Posterior cingulate gyrus (tissue), 11 donors: ENCODE data around the gene NTF3.

Experiments used
- DNase-seq, 10 donors: peaks; one replicate each; pipeline versions ENCODE4 v3.0.0 to v3.0.0-alpha.2; 2020 to 2021; ENCODE audit warnings: mixed read lengths in 3 of 10
- intact Hi-C: fragments of 100-400 bp; cut with DNase I; formaldehyde crosslinking; loops from one replicate; pipeline ENCODE4 v1.15.1; 2023

NTF3 gene

DNA sequence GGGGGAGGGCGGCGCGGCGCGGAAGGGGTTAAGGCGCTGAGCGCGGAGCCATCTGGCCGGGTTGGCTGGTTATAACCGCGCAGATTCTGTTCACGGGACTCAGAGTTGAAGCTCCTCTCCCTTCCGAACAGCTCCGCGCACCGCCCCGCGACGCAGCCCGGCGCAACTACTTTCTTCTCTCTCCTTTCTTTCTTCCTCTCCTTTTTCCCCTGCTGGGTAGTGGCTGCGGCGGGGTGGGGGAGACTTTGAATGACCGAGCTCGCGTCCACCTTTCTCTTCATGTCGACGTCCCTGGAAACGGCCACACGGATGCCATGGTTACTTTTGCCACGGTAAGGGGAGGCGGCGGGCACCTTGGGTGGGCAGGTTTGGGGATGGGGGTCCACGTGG lies at the start of gene NTF3:
Gene NTF3 (plus strand): TSS at position 98 of the 390 bp plus-strand sequence. CDS start 217 bp downstream, at position 315.
- no peak for DNase-seq

DNA sequence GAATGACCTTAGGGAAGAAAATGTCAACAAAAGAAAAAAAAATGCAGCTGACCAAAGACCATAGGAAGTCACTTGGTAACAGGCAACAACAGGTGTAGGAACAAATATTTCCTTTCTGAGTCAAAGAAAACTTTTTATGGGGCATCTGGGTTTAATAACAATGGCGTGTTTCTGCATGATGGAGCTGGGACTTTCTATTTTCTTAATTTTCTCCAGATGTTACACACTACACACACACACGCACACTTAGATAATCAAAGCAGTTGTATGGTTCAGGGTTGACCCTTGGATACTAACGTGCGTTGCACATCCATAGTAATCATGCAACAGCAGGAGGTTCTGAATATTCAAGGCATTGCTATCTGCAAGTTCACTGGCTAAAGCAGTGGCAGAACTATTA lies 47.9 kb upstream of the NTF3 start:
- intact Hi-C loops: no loop called here
- no peak for DNase-seq

More for the DNA sequence above, at the start of gene NTF3:
- intact Hi-C loops: no loop called here

DNA sequence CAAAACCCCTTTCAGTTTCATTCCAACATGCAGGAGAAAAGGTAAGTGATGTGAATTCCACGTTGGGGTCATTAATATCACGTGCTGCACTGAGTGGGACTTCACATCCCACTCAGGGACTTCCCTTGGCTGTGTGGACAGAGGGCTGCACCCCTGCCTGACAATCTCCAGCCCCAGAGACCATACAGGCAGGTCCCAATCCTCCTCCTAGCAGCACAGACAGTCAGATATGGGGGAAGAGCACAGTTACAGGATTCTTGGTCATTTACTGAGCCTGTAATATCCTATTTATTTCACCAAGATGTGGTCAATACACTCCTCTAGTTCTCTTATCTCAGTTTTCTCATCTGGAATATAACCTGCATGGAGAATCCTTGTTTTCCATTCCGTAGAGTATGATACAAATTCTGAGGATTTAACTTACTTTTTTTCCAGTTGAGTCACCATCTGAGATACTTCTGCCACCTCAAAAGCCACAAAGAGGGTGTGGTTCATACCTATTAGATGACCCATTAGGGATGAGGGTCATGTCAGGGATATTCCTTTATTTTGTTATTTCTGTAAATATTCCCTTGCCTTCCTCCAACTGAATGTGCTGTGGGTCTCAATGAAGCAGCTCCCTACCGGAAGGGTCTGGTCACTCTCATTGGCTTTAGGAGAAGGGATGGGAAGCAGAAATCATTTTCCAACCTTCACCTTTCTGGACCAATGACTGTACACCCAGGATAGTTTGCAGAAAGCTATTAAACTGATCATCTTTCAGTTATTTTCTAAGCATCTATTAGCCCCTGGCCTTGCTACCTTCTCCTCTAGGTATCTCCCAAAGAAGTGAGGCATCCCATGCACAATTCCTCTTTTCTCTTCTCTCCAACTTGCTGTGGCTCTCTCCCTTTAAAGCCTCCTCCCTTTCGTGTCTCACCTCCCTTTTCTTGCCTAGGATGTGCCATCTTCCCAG lies 43.0 kb upstream of the NTF3 start:
- intact Hi-C loops: no loop called here

DNA sequence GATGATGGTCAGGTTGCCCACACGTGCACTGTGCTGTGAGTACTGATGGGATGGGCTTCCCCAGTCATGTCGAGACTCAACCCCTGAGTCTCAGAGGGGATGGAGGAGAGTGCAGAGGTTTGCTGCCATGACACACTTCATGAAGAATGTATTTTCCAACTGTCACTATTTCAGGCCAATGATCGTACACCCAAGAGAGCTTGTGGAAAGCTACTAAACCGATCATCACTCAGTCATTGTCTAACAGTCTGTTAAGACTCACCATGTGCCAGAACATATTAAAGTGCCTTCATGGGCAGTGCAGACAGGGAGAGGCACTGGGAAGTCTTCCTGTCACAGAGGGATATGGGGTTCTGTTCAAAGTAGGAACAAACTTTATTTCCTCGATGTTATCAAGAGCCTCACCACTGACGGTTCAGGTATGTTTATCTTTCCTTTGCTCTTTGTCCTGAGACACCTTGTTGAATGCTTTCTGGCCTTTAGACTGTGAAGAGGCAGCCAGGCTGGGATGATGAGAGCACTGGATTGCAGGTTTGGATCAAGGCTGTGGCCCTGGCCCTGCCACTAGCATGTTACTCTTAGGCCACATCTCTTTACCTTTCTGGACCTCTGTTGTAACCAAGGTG lies 41.6 kb upstream of the NTF3 start:
- intact Hi-C loops: no loop called here
- no peak for DNase-seq

More for the DNA sequence above, 43.0 kb upstream of the NTF3 start:
- no peak for DNase-seq

DNA sequence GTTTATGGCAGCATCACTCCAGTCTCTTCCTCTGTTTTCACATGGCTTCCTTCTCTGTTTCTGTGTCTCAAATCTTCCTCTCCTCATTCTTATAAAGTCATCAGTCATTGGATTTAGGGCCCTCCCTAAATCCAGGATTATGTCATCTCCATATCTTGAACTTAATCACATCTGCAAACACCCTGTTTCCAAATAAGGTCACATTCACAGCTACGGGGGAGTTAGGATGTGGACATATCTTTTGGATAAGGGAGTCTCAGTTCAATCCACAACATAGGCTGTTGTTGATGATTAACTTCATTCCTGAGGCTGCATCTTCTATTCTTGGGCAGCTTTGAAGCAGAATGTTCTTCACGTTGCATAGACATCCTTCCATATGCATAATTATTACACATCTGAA lies 40.3 kb upstream of the NTF3 start:
- intact Hi-C loops: no loop called here

DNA sequence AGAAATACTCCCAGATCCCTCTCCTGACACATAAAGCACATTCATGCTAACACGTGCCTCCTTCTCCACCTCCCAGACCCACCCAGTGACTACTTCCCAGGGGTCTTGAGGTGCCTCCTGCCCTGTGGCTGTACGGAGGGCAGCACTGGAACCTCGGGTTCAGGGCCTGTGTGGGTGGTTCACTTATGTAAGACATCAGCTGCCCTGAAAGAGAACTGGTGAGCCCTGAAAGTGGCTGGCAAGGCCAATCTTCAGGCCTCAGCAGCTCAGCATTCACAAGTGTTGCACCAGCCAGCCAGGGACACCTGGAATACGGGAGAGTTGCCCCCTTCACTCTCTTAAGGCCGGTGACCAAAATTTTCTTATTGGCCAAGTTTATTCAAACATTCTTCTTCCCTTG lies 38.9 kb upstream of the NTF3 start:
- intact Hi-C loops: no loop called here
- DNase-seq: no peak

More for the DNA sequence above, 40.3 kb upstream of the NTF3 start:
- DNase-seq: no peak

DNA sequence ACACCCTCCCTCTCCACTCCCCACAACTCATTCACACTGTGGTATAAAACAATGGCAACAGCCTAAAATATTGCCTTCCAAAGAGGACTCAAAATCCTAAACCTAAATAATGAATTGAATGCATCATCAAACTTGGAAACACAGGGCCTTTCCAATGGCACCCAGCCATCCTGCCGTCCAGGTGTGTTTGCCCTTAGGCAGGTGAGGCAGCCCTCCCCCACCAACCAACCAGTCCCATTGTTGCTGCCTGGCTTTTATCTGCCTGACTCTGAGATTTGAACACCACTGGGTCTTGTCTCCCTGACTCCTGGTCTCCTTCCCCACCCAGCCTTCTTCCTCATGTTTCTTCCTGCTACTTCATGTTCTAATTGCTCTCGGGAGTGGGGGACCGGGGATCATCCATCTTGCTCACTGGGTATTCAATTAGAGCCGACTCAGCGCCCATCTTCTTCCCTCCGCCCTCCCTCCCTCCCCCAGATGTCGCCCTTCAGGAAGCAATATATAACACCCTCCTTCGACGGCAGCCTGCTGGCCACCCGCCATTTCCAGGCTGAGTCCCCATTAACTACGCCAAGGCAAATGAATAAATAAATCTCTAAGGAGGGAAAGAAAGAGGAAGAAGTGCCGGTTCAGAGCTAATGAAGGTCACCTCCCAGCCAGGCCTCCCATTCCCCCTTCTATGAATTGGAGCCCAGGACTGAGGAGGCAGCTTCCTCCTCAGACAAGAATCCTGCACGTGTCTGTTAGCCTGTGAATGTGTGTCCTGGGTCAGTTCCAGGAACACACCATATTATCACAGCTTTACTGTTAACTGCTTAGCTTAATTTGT lies 36.3 kb upstream of the NTF3 start:
- DNase-seq: no peak
- intact Hi-C loops: no loop called here

DNA sequence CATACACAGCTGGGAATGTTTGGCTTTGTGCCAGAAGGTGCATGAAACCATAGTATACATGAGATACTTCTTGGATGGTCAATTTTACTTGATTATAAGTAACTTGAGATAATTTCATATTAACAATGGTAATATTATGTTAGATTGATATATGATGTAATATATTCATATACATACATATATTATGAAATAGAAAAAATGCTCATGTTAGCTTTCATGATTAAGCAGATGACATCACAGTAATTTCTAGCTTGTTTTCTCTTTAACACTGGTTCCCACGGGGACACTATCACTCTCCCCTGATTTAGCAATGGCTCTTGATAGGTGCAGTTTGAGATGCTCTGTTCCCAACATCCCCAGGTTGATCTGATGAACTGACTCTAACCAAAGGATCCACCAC lies 35.4 kb upstream of the NTF3 start:
- no peak for DNase-seq
- intact Hi-C loops: no loop called here

DNA sequence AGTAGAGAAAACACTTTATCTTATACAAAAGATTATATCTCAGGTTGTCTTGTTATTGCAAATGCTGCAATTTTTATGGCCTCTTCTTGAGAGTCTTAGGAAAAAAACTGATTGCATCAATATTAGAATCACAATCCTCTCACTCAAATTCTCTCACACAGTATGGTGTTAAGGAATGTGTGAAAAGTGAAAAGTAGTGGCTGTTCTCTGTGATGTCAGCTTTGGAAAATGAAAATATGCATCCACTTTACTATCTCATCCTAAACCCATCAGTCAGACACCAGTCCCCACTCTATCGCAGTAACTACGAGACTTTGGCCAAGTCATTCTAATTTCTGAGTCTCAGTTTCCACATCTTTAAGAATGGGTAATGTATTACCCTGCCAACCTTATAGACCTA lies 32.6 kb upstream of the NTF3 start:
- intact Hi-C loops: no loop called here
- DNase-seq: no peak

DNA sequence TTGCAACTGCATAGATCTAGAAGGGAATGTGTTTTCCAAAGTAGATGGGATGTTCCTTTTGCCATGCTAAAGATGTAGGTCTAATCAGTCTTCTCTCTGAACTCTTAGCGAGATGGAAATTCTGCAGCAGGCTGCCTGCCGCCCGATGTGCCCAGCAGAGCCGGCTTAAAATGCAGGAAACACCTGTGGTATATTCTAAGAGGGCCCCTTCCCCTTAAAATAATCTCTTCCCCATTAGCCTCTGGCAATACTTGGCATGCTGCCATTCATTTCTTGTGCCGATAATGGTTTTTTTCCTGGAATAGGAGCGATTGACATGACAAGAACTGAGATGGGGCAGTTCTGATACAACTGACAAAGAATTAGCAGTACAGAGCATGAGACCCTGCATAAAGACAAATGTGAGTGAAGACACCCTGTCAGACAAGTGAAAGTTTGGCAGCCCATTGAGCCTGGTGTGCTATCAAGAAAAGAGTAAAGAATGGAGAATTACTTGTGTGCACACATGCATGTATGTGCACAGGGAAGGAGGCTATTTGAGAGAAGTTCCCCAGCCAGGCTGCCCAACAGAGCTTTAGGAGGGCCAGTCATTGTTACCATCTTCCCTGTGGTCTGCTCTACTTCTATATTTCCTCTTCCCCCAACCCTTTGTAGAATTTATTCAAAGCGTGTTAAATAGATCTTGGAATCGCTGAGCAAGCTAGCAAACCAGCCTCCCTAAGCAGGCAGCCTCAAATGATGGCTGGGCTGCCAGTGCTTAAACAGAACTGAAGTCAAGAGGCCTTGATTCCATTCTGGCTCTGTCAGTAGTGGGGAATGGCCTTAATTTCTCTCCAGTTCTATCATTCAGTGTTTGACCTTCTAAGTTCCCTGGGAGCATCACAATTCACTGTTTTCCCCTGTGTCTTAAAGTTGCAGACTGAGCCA lies 29.6 kb upstream of the NTF3 start:
- peak in 1 of 10 donors; percentile 50 for DNase-seq
- intact Hi-C loops: no loop called here

DNA sequence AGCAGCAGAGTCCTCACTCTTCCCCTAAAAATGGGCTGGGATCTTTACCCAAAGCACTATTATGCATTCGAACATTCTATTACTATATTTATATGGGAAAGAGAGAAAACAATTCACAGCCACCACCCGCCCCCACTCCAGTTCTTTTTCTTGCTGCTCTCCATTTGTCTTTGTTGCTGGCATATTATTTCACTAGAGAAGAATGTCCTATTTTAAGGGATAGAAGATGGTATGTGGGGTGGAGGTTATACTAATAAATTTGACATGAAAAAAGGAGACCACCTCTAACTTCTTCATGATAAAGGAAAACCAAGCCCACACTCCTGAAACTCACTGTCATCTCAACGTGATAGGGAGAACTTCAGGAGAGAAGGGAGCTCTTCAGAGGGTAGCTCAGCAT lies 28.5 kb upstream of the NTF3 start:
- intact Hi-C loops: no loop called here
- no peak for DNase-seq

DNA sequence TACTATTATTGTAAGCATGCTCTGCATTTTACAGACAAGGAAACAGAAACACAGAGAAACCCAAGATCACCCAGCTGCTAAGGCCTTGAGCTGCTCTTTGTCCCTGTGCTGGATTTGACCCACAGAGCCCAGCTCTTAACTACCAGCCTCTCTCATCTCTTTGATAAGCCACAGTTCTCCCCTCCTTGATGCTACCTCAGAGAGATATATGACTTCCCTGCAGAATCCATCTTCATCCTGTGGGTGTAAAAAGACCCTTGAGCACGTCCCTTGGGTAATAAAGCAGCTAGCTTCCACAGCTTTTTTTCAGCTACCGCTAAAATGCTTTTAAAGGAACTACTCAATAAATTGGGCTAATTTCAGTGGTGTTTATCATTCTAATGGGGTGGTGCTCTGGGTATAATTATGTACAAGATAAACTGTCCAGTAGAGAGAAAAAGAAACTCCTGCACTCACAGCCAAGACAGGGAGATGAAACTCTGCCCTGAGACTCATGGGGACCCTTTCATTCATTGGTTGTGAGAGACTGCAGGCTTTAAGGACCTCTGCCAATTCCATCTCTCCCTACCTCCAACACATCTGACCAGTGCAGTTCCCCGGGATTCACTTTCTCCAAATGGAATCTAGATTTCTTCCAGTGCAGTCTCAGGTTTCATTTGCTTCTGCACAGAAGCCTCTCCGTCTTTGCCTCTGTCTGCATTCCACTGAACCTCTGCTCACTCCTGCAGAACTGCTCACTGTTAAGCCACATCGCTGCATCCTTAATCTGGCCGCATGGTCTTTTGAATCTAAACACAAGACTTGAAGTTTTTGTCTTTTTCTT lies 24.7 kb upstream of the NTF3 start:
- DNase-seq: no peak
- intact Hi-C loops: no loop called here

DNA sequence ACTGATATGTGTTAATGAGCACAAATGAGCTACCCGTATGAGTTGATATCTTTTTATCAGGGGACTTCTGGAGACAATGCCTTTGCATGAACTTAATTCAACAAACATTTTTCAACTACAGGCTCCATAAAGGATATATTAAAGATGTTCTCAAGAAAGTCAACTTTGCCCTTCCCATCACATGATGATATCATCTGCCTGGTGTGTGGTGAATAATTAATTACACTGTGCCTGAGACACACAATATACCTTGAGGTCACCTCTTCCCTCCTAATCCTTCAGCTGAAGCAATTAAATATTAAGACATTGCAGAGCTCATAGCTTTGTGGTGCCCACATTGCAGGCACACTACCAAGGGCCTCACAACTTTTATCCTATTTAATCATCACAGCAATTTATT lies 22.3 kb upstream of the NTF3 start:
- intact Hi-C loops: no loop called here

DNA sequence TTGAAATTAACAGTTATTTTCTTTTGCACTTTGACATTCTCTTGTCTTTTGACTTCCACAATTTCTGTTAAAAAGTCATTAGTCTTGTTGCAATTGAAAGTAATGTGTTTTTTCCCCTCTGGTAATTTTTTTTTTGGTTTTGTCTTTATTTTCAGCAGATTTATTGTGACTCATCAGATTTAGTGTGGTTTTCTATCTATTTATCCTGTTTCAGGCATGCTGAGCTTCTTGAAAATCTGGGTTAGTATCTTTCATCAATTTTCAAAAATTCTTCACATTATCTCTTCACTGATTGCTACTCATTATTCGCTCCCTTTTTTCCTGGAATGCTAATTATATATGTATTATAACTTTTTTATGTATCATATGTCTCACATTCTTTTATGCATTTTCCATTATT lies 15.3 kb upstream of the NTF3 start:
- intact Hi-C loops: no loop called here
- DNase-seq: no peak

More for the DNA sequence above, 22.3 kb upstream of the NTF3 start:
- DNase-seq: no peak

DNA sequence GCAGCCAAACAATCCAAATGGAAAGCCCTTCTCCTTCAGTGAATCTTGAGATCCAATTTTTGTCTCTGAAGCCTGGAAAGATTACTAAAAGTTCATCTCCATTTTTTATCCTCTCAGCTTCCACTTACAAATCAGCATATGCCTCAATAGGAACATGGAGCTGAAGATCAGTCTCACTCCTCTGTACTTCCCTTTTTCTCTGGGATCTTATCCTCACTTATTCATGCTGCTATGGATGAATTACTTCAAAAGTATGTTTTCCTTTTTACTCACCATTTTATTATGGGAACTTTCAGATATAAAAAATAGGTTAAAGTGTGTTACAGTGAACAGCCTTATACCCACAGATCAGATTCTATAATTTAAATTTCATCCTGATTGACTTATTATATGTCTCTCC lies 14.4 kb upstream of the NTF3 start:
- DNase-seq: no peak
- intact Hi-C loops: no loop called here

DNA sequence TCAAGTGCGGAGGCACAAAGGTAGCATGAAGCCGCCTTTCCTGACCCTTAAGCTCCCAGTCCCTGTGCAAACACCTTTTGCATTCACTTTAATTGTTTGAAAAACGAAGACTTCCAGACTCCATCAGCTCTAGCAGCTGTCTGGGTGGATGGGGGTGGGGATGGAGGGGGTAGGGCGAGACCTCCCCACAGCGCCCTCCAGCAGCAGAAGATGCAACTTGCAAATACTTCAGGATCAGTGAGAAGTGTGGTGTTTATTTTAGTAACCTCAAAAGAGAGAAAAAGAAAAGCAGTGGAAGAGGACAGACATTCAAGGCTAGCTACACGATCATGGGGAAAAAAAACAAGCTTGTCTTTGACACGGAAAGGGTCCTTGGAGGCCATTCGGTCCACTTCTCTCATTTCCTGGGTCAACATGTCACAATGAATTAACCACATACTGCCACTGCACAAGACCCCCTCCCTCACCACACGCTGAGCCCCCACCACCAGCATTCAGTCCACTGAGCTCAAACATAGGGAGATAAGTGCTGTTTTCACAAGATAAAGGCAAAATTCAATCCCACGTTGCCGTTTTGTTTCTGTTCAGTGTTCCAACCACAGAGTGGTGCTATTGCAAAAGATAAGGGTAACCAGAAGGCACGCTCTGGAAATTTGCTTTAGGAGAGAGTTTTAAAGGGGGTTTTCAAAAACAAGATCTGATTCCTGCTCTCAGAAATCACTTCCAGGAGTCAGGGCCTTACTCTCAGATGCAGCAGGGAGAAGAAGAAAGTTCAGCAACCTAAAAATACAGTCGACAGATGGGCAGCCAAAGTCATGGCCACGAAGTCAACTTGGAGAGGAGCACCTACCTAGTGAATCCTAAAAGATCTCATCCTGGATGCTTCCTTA lies 3.3 kb upstream of the NTF3 start:
- intact Hi-C loops: loop anchor here (2.0 to 5.0 kb wide), 2 partner anchors 220 to 609 kb away; no protein-coding TSS in a partner anchor
- DNase-seq: no peak

DNA sequence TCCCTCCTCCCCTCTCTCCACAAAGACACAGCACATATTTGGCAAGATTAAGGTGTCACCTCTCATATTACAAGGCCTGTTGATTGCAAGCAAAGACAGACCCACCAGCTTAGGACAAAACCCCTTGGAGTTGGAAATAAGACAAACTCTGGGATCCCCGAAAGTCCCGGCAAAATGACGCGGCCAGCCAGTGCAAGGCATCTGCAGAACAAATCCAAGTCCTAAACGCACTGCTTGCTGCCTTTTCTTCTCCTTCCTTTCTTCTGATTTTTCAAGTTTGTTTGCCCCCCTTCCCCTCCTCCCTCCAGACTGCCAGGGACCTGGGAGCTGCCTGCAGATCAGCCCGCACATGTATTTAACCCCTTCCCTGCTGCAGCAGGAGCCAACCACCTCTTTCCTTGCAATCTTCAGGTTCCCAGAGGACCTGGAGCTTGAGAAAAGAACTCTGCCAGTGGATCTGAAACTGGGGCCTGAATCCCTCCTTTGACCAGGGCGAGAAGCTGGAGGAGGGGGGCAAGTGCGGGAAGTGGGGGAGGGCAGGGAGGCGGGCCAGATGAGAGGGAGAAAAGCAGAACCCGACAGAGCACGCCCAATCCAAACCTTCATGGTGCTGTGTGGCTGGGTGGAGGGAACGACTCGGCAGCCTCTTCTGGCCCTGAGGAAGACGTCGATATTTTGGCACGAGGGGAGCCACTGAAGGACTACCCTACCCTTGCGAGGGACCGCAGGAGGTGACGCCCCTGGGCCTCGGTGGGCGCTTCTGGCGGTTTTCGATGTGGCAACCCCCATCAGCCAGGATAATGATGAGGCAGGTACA lies 2.0 kb upstream of the NTF3 start:
- no peak for DNase-seq
- intact Hi-C loops: loop anchor here (2.0 to 5.0 kb wide), 2 partner anchors 219 to 607 kb away; no protein-coding TSS in a partner anchor
